Mesenchymal stem cell (in vitro differentiated cells and primary cell): ENCODE measurements around the gene NANOS3.

Experiments used
- DNase-seq: peaks from one replicate; pipeline ENCODE4 v3.0.0-alpha.2; 2013
- H2AFZ ChIP-seq: one replicate; pipeline ENCODE4 v1.6.1; 2013; ENCODE audit warnings: low read depth, mild to moderate bottlenecking, control low read depth, inconsistent platforms, low read length, moderate library complexity
- H2AK5ac ChIP-seq: 2 replicates; pipeline ENCODE4 v1.6.1; 2013; ENCODE audit warnings: low read length, moderate library complexity, mild to moderate bottlenecking, inconsistent platforms; ENCODE audit not compliant: severe bottlenecking
- H2BK120ac ChIP-seq: one replicate; pipeline ENCODE4 v1.6.1; 2013; ENCODE audit warnings: low read depth, mild to moderate bottlenecking, inconsistent platforms, low read length, moderate library complexity
- H2BK12ac ChIP-seq, 2 experiments: one replicate each; pipeline ENCODE4 v1.6.1; 2013; ENCODE audit warnings: inconsistent platforms in 2 of 2, low read length in 2 of 2, mild to moderate bottlenecking in 2 of 2, moderate library complexity in 2 of 2, control low read depth in 1 of 2
- H2BK15ac ChIP-seq: one replicate; pipeline ENCODE4 v1.6.1; 2013; ENCODE audit warnings: mild to moderate bottlenecking, low read depth, inconsistent platforms; ENCODE audit not compliant: poor library complexity, severe bottlenecking
- H2BK5ac ChIP-seq: 2 replicates; pipeline ENCODE4 v1.6.1; 2013; ENCODE audit warnings: low read depth, mild to moderate bottlenecking, low read length, control low read depth, inconsistent platforms; ENCODE audit not compliant: poor library complexity, severe bottlenecking
- H3K14ac ChIP-seq, 2 experiments: one replicate each; pipeline ENCODE4 v1.6.1; 2013; ENCODE audit warnings: inconsistent platforms in 2 of 2, low read length in 2 of 2, control low read depth in 1 of 2, mild to moderate bottlenecking in 1 of 2, moderate library complexity in 1 of 2
- H3K18ac ChIP-seq, 2 experiments: one replicate each; pipeline ENCODE4 v1.6.1; 2013; ENCODE audit warnings: inconsistent platforms in 2 of 2, low read length in 2 of 2, control low read depth in 1 of 2, low read depth in 1 of 2, mild to moderate bottlenecking in 1 of 2
- H3K23ac ChIP-seq, 2 experiments: one replicate each; pipeline ENCODE4 v1.6.1; 2013; ENCODE audit warnings: inconsistent platforms in 2 of 2, low read length in 2 of 2, mild to moderate bottlenecking in 2 of 2, moderate library complexity in 2 of 2, control low read depth in 1 of 2
- H3K27ac ChIP-seq: 2 replicates; pipeline ENCODE4 v1.5.1; 2013; ENCODE audit warnings: mild to moderate bottlenecking, moderate library complexity, low read length, control low read depth, inconsistent platforms; ENCODE audit not compliant: poor library complexity, severe bottlenecking
- H3K27me3 ChIP-seq, 2 experiments: 2 replicates each; pipeline versions ENCODE4 v1.6.1 to v1.7.0; 2013; ENCODE audit warnings: low read length in 2 of 2, mild to moderate bottlenecking in 2 of 2, moderate library complexity in 2 of 2, control low read depth in 1 of 2, inconsistent platforms in 1 of 2; ENCODE audit not compliant: control insufficient read depth in 1 of 2, insufficient read depth in 1 of 2
- H3K36me3 ChIP-seq, 2 experiments: 2 replicates each; pipeline versions ENCODE4 v1.6.1 to v1.7.0; 2013; ENCODE audit warnings: low read length in 2 of 2, control low read depth in 1 of 2, inconsistent platforms in 1 of 2, low read depth in 1 of 2, mild to moderate bottlenecking in 1 of 2; ENCODE audit not compliant: insufficient read depth in 2 of 2, control insufficient read depth in 1 of 2
- H3K4ac ChIP-seq, 2 experiments: one replicate each; pipeline ENCODE4 v1.6.1; 2013; ENCODE audit warnings: inconsistent platforms in 2 of 2, low read length in 2 of 2, mild to moderate bottlenecking in 2 of 2, moderate library complexity in 2 of 2, control low read depth in 1 of 2, low read depth in 1 of 2
- H3K4me1 ChIP-seq: 2 replicates; pipeline ENCODE4 v1.6.1; 2013; ENCODE audit warnings: low read depth, low read length, control low read depth; ENCODE audit not compliant: control insufficient read depth, insufficient read depth
- H3K4me2 ChIP-seq: 2 replicates; pipeline ENCODE4 v1.6.1; 2013; ENCODE audit warnings: low read length, mild to moderate bottlenecking, inconsistent platforms; ENCODE audit not compliant: poor library complexity, severe bottlenecking
- H3K4me3 ChIP-seq, 2 experiments: 2 replicates each; pipeline versions ENCODE4 v1.5.1 to v1.7.0; 2013; ENCODE audit warnings: low read length in 2 of 2, mild to moderate bottlenecking in 2 of 2, control low read depth in 1 of 2, low read depth in 1 of 2; ENCODE audit not compliant: insufficient read depth in 1 of 2
- H3K79me1 ChIP-seq: replicated peaks from 2 replicates; pipeline ENCODE4 v1.6.1; 2013; ENCODE audit warnings: mild to moderate bottlenecking, control low read depth, low read length, inconsistent platforms; ENCODE audit not compliant: poor library complexity, severe bottlenecking
- H3K9ac ChIP-seq: 2 replicates; pipeline ENCODE4 v1.7.0; 2013; ENCODE audit warnings: mild to moderate bottlenecking, low read length, moderate library complexity
- H3K9me3 ChIP-seq: 2 replicates; pipeline ENCODE4 v1.7.0; 2013; ENCODE audit warnings: mild to moderate bottlenecking, low read length; ENCODE audit not compliant: control insufficient read depth
- H4K8ac ChIP-seq: one replicate; pipeline ENCODE4 v1.6.1; 2013; ENCODE audit warnings: inconsistent platforms, mild to moderate bottlenecking, low read length, moderate library complexity
- H4K91ac ChIP-seq: one replicate; pipeline ENCODE4 v1.6.1; 2013; ENCODE audit warnings: mild to moderate bottlenecking, low read length, inconsistent platforms
- WGBS: methylation state at CpG from one replicate; pipeline ENCODE4 v1.1.7; 2013; ENCODE audit warnings: mixed read lengths; 5-methylcytosine and 5-hydroxymethylcytosine counted together

Gene NANOS3

DNA sequence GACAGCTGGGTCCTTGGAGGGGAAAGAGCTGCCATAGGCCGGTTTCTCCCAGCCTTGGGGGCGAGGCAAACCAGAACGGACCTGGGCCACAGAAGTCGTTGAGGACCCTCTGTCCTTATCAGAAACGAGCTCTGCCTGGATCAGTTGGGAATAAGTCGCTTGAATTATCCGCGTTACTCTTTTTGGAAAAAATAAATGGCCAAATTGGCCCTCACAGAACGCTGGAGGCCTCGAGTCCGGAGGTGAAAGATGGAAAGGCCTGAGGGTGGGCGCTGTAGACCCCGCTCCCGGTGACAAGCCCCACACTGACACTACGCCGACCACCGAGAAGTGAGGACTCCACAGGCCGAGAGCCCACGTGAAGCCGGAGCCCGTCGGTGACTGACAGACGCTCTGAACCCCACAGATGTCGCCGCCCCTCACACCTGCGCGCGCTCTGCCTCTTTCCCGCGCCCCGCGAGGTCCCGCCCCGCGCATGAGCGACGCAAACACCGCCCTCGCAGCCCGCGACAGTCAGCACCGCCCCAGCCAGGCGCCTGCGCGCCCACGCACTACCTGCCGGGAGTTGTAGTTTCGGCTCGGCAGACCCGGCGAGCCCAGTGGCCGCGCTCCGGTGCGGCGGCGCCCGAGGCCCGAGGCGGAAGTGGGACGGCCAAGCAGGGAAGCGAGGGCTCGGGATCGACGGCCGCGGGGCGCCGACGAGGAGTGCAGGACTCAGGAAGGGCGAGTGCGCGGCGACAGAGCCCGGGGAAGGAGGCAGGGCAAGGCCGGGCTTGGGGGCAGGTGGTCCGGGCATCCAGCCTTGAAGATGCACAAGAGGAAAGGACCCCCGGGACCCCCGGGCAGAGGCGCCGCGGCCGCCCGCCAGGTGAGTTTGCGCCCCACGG is 28.9 kb downstream of the NANOS3 start, which contains the start of the genes BRME1 and CC2D1A:
Gene BRME1 (minus strand): TSS at position 484 of the 887 bp plus-strand sequence. CDS start 1,225 bp downstream, outside the sequence.
Gene CC2D1A (plus strand): TSS at position 568 of the 887 bp plus-strand sequence. CDS start 241 bp downstream, at position 809.
- DNase-seq = peak; percentile 83
- 17% methylated on average over 54 of the region's 86 CpGs for WGBS
- peak within 1 kb of the TSS; percentile 83 to 86 for H3K4me3 ChIP-seq
- peak within 1 kb of the TSS; percentile 88 for H3K4me2 ChIP-seq
- no peaks in the 10 kb centered on the region for H3K27me3 ChIP-seq
- H2BK15ac ChIP-seq = no peak within 1 kb of the TSS
- peak within 1 kb of the TSS; percentile 64 for H2AFZ ChIP-seq
- peak within 1 kb of the TSS; percentile 49 for H2BK120ac ChIP-seq
- H3K4me1 ChIP-seq = peaks cover 13% of the 10 kb centered on the region
- no peak within 1 kb of the TSS for H2BK12ac ChIP-seq
- peak within 1 kb of the TSS in 1 of 2 experiments; percentile 74 for H3K14ac ChIP-seq
- peak within 1 kb of the TSS; percentile 52 to 97 for H3K18ac ChIP-seq
- peak within 1 kb of the TSS; percentile 97 for H4K8ac ChIP-seq
- peak within 1 kb of the TSS; percentile 89 for H4K91ac ChIP-seq
- H3K4ac ChIP-seq = peak within 1 kb of the TSS; percentile 40 to 87
- peak within 1 kb of the TSS; percentile 86 for H3K9ac ChIP-seq
- peaks cover 5 to 12% of the 10 kb centered on the region in 2 experiments for H3K36me3 ChIP-seq
- H3K79me1 ChIP-seq = peaks cover 7% of the 10 kb centered on the region
- peak within 1 kb of the TSS in 1 of 2 experiments; percentile 40 for H3K23ac ChIP-seq
- no peak within 1 kb of the TSS for H3K27ac ChIP-seq
- no peaks in the 10 kb centered on the region for H3K9me3 ChIP-seq
- no peak within 1 kb of the TSS for H2BK5ac ChIP-seq
- peak within 1 kb of the TSS; percentile 27 for H2AK5ac ChIP-seq

DNA sequence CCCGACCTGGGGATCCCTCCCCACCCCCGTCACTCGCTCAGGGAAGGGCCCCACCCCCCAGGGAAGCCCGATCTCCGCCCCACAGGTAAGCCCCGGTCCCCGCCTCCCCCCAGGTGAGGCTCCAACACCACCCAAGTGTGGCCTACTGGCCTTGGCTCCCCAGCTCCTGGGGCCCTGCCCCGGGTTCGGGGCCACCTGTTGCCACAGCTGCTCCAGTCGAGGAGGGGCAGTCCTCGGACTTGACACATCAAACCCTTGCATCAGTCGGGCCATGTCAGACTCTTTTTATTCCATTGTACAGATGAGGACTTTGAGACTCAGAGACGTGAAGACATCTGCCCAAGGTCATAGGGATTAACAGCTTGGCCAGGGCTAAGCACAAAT is 29.6 kb downstream of the NANOS3 start:
- WGBS = 21% methylated on average over 13 of the region's 13 CpGs
- H2AFZ ChIP-seq = peak overlapping the region; percentile 33
- H2BK12ac ChIP-seq = no peak overlapping the region
- H2BK15ac ChIP-seq = no peak overlapping the region
- H3K4me3 ChIP-seq = peak overlapping the region; percentile 83 to 86
- H3K14ac ChIP-seq = peak overlapping the region in 1 of 2 experiments; percentile 74
- H3K27ac ChIP-seq = no peak overlapping the region
- peaks cover 13% of the 10 kb centered on the region for H3K4me1 ChIP-seq
- H3K18ac ChIP-seq = peak overlapping the region in 1 of 2 experiments; percentile 97
- no peak overlapping the region for H2BK5ac ChIP-seq
- H3K27me3 ChIP-seq = no peaks in the 10 kb centered on the region
- no peak for DNase-seq
- H3K4ac ChIP-seq = peak overlapping the region in 1 of 2 experiments; percentile 40
- peak overlapping the region; percentile 49 for H2BK120ac ChIP-seq
- peak overlapping the region; percentile 88 for H3K4me2 ChIP-seq
- peak overlapping the region; percentile 86 for H3K9ac ChIP-seq
- peak overlapping the region; percentile 97 for H4K8ac ChIP-seq
- H3K9me3 ChIP-seq = no peaks in the 10 kb centered on the region
- H4K91ac ChIP-seq = peak overlapping the region; percentile 39
- no peak overlapping the region for H2AK5ac ChIP-seq
- peaks cover 7% of the 10 kb centered on the region for H3K79me1 ChIP-seq
- no peak overlapping the region for H3K23ac ChIP-seq
- H3K36me3 ChIP-seq = peaks cover 7 to 12% of the 10 kb centered on the region in 2 experiments

DNA sequence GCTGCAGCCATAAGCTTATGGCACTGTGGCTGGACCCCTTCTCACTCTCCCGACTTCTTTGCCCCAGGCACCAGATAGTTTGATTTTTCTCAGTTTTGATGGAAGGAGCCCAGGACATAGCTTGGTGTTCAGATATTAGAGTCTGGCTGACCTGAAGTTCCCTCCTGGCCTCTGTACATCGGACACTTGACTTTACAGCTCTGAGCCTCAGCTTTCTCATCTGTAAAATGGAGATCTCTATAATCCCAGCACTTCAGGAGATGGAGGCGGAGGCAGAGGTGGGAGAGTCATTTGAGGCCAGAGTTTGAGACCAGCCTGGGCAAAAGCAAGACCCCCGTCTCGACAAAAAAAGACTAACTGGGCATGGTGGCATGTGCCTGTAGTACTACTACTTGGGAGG is 30.0 kb downstream of the NANOS3 start:
- peak overlapping the region; percentile 86 for H3K9ac ChIP-seq
- peaks cover 13% of the 10 kb centered on the region for H3K4me1 ChIP-seq
- H3K36me3 ChIP-seq = peaks cover 7 to 13% of the 10 kb centered on the region in 2 experiments
- peak overlapping the region; percentile 88 for H3K4me2 ChIP-seq
- H2AFZ ChIP-seq = no peak overlapping the region
- no peak overlapping the region for H2BK120ac ChIP-seq
- no peak overlapping the region for H4K91ac ChIP-seq
- no peak overlapping the region for H3K4ac ChIP-seq
- WGBS = 99% methylated on average over 4 of the region's 5 CpGs
- H3K27me3 ChIP-seq = no peaks in the 10 kb centered on the region
- H4K8ac ChIP-seq = no peak overlapping the region
- no peak overlapping the region for H3K27ac ChIP-seq
- H2BK12ac ChIP-seq = no peak overlapping the region
- H3K14ac ChIP-seq = no peak overlapping the region
- peak overlapping the region in 1 of 2 experiments; percentile 43 for H3K18ac ChIP-seq
- peak overlapping the region; percentile 83 to 86 for H3K4me3 ChIP-seq
- peaks cover 7% of the 10 kb centered on the region for H3K79me1 ChIP-seq
- no peak overlapping the region for H3K23ac ChIP-seq
- DNase-seq = no peak
- H2AK5ac ChIP-seq = peak overlapping the region; percentile 27
- H2BK15ac ChIP-seq = no peak overlapping the region
- H2BK5ac ChIP-seq = no peak overlapping the region
- no peaks in the 10 kb centered on the region for H3K9me3 ChIP-seq

DNA sequence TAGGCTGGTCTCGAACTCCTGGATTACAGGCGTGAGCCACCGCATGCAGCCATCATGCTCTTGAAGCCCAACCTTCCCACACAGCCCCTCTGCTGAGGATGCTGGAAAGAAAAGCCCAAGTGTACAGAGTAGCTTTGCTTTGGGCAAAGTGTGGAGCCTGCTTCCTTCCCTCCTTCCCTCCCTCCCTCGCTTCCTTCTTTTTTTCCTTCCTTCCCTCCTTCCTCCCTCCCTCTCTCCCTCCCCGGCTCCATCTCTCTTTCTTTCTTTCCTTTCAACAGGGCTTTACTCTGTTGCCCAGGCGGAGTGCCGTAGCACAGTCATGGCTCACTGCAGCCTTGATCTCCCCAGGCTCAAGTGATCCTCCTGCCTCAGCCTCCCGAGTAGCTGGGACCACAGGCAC is 31.7 kb downstream of the NANOS3 start:
- Histone ChIP-seq H3K79me1 (peaks cover 7% of the 10 kb centered on the region), H3K4me2 (no peak overlapping the region), H3K4me3 (no peak overlapping the region), H3K23ac (no peak overlapping the region), H3K36me3 (peaks cover 24 to 29% of the 10 kb centered on the region in 2 experiments), H3K4me1 (peaks cover 13% of the 10 kb centered on the region), H4K91ac (no peak overlapping the region), H3K18ac (no peak overlapping the region), H2BK12ac (no peak overlapping the region), H2AFZ (no peak overlapping the region), H3K27ac (no peak overlapping the region), H2BK120ac (no peak overlapping the region), H2BK5ac (no peak overlapping the region), H4K8ac (no peak overlapping the region), H3K4ac (no peak overlapping the region), H3K27me3 (no peaks in the 10 kb centered on the region), H3K9me3 (no peaks in the 10 kb centered on the region), H3K14ac (no peak overlapping the region), H3K9ac (no peak overlapping the region), H2AK5ac (no peak overlapping the region), H2BK15ac (no peak overlapping the region)
- no peak for DNase-seq
- 91% methylated on average over 7 of the region's 8 CpGs for WGBS
